Measurements from ENCODE around the gene ADCY3. TPM values are rescaled to one million over a fixed set of nuclear protein-coding genes. Genes with fewer than 3 reads are reported as not detected.

ADCY3 gene
- total and polyA plus RNA-seq, 9 of the 15 experiments (the other 6 are each of a cell fraction or from before 2014, with no cell fraction given) = 1.5 to 54.8 (median 26.3) TPM

DNA sequence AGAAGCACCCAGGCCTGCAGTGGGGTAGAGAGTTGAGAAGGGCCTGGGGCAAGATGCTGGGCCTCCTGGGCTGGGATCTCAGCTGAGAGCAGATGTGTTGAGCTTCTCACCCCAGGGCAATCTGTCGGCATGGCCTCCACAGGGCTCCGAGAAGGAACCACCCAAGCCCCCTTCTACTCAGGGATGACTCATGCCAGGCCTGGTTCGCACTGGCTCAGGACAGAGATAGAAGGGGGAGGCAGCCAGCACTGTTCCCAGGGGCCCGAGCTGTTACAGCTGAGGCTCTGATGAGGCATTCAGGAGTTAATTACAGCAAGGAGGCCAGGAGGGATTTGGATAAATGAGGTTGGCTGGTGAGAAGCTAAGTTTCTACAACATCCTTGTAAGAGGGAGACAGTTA is 64.3 kb downstream of the ADCY3 start:
- Histone ChIP-seq H3K9me1 (ENCODE audit: control insufficient read depth, insufficient read depth, low read length) (no peaks in the 10 kb centered on the region), H4K20me1 (replicated peaks; ENCODE audit: control insufficient read depth, insufficient read depth, low read length) (no peaks in the 10 kb centered on the region; the same call in 1 of the 2 replicates), H3K9ac (ENCODE audit: insufficient read depth in 1 of 2, low read depth in 2 of 2, low read length in 2 of 2) (peak overlapping the region in 1 of 2 experiments; percentile 37; a peak in 2 of 4 replicates), H3K79me2 (ENCODE audit: control insufficient read depth, insufficient read depth, low read length) (no peaks in the 10 kb centered on the region), H3K4me2 (ENCODE audit: insufficient read depth, low read length) (no peak overlapping the region), H3K36me3 (ENCODE audit: control insufficient read depth, insufficient read depth, low read length) (peaks cover 16% of the 10 kb centered on the region; the same call in 2 of the 3 replicates), H3K4me1 (replicated peaks in 1 of 2; ENCODE audit: control insufficient read depth in 2 of 2, insufficient read depth in 2 of 2, low read length in 2 of 2) (peaks cover 7% of the 10 kb centered on the region in 2 experiments; a peak in 3 of 5 replicates), H3K4me3 (no peak overlapping the region), H3K9me3 (replicated peaks; ENCODE audit: control insufficient read depth, insufficient read depth, low read depth, low read length) (no peaks in the 10 kb centered on the region), H3K27me3 (ENCODE audit: control insufficient read depth in 2 of 2, insufficient read depth in 2 of 2, low read length in 2 of 2) (no peaks in the 10 kb centered on the region), H3K27ac (ENCODE audit: extremely low read depth, low read depth, low read length) (no peak overlapping the region), H2AFZ (ENCODE audit: low read depth, low read length) (no peak overlapping the region)
- ChIA-PET POLR2A (no interaction called here), CTCF (ENCODE audit: low intra/inter-chr PET ratio) (no interaction called here)
- FAIRE-seq (peak; percentile 69), DNase-seq (ENCODE audit: extremely low read depth in 1 of 4, low spot score in 3 of 4) (no peak), ATAC-seq (peak; percentile 56)
- intact Hi-C loops (cut with micrococcal nuclease) (loop anchor here (2.0 to 10.0 kb wide), 2 partner anchors 65 to 119 kb away; partner anchors contain the start of genes ADCY3 and DNAJC27), in situ Hi-C loops (cut with MboI) (no loop called here)
- no TSS peak for BruUV-seq (replicated peaks)
- 51% methylated on average over 4 of the region's 4 CpGs for WGBS (ENCODE audit: insufficient coverage, low coverage, missing lambda C conversion rate)
- TF ChIP-seq FOSL1 (tag; conservative IDR thresholded peaks at IDR 0.05) (0 out of 2 replicates have a peak, but pooled peaks have one; percentile 28), ZNF232 (CRISPR knock-in tag; IDR thresholded peaks at IDR 0.05) (no peak)
- TF ChIP-seq, protein P1, sequence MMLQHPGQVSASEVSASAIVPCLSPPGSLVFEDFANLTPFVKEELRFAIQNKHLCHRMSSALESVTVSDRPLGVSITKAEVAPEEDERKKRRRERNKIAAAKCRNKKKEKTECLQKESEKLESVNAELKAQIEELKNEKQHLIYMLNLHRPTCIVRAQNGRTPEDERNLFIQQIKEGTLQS (IDR thresholded peaks at IDR 0.05) = peak; percentile 39; the same call in 1 of the 2 replicates
- TF ChIP-seq, protein P1 (CRISPR knock-in tag; conservative IDR thresholded peaks at IDR 0.05) = no peak
